Ovary (tissue), 3 donors: ENCODE measurements around the gene OPN5.

Experiments
- CTCF ChIP-seq, 3 donors: fragments of 450-650 bp in 2 of 3; fragments of 200-600 bp in 1 of 3; IDR thresholded peaks; one replicate each; pipeline versions ENCODE4 v1.5.1 to v1.8.0; 2016 to 2022; ENCODE audit warnings: antibody characterized with exemption in 3 of 3, mild to moderate bottlenecking in 1 of 3
- EP300 ChIP-seq: sonication (generic); formaldehyde crosslinking; IDR thresholded peaks from one replicate; pipeline ENCODE4 v1.6.1; 2017; ENCODE audit warnings: antibody characterized with exemption
- POLR2A ChIP-seq: fragments of 450-650 bp; IDR thresholded peaks from one replicate; pipeline ENCODE4 v1.6.1; 2017; ENCODE audit warnings: antibody characterized with exemption, mild to moderate bottlenecking, moderate library complexity
- donor health status: DM: no; HTN: no; CAD: no.

GRCh38 chr6:47734831-47735481 lies 46.9 kb upstream of the OPN5 start:
- no peak for TF ChIP-seq CTCF (IDR thresholded peaks at IDR 0.05)
- no peak for TF ChIP-seq POLR2A
- TF ChIP-seq EP300: no peak
